ENCODE results near the gene MORC2. TPM values are rescaled to one million over a fixed set of nuclear protein-coding genes. Genes with fewer than 3 reads are reported as not detected.

Gene MORC2
- total and polyA plus RNA-seq, 10 of the 15 experiments (the other 5 are each of a cell fraction or from before 2014, with no cell fraction given) = 1.7 to 16.3 (median 9.0) TPM

DNA sequence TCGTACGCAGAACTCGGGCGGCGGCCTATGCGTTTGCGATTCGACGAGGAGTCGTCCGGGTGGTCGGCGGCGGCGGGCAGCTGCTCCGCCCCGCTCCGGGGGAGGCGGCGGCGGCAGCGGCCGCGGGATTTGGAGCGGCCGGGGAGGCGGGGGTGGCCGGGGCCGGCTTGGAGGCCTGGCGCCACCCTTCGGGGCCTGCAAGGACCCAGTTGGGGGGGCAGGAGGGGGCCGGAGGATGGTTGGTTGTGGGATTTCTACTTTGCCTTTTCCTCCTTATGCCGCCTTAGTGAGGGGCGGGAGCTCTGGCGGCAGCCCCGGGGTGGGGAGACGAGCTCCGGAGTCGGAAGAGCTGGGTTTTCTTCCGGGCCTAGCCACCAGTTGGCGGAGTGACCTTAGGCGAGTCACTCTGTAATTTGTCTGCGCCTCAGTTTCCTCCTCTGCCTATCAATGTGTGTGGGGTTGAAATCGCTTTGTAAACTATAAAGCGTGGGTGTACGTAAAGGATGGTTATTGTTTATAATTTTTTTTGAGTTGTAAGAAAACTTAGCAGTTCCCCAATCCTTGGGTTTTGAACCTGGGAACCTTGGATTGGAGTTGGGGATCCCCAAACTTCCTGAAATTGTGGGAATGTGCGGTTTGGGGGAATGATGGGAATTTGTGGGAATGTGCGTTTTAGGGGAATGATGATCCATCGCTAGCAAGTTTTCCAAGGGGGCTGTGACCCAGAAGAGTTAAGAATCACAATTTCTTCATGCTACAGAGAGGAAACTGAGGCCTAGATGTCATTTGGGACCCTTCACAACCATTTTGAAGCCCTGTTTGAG is 1.2 kb upstream of the MORC2 start (continued):
- TF ChIP-seq ZNF24 (IDR thresholded peaks at IDR 0.05) (0 out of 2 replicates have a peak, but pooled peaks have one; percentile 52), EGR1 (IDR thresholded peaks at IDR 0.05; ENCODE audit: borderline replicate concordance in 1 of 2, low read depth in 2 of 2, low read length in 2 of 2) (peak in 1 of 2 experiments; percentile 17; a peak in 1 of 3 replicates), HDAC2 (IDR thresholded peaks at IDR 0.05) (no peak), WRNIP1 (IDR thresholded peaks at IDR 0.05; ENCODE audit: borderline replicate concordance, low read depth, low read length) (no peak), CREB1 (IDR thresholded peaks at IDR 0.05; ENCODE audit: low read depth) (peak; percentile 5; the same call in 1 of the 2 replicates), GABPA (IDR thresholded peaks at IDR 0.05; ENCODE audit: low read depth) (peak; percentile 58; the same call in 1 of the 2 replicates), RBBP5 (conservative IDR thresholded peaks at IDR 0.05) (peak; percentile 75; the same call in 1 of the 2 replicates), IKZF2 (IDR thresholded peaks at IDR 0.05) (peak; percentile 53 to 68; a peak in 2 of 4 replicates), NBN (IDR thresholded peaks at IDR 0.05) (0 out of 2 replicates have a peak, but pooled peaks have one; percentile 23), SUZ12 (IDR thresholded peaks at IDR 0.05; ENCODE audit: unreplicated experiment) (no peak), ZNF217 (IDR thresholded peaks at IDR 0.05) (0 out of 2 replicates have a peak, but pooled peaks have one; percentile 16), HDGF (IDR thresholded peaks at IDR 0.05) (no peak)
- TF ChIP-seq, protein P1, sequence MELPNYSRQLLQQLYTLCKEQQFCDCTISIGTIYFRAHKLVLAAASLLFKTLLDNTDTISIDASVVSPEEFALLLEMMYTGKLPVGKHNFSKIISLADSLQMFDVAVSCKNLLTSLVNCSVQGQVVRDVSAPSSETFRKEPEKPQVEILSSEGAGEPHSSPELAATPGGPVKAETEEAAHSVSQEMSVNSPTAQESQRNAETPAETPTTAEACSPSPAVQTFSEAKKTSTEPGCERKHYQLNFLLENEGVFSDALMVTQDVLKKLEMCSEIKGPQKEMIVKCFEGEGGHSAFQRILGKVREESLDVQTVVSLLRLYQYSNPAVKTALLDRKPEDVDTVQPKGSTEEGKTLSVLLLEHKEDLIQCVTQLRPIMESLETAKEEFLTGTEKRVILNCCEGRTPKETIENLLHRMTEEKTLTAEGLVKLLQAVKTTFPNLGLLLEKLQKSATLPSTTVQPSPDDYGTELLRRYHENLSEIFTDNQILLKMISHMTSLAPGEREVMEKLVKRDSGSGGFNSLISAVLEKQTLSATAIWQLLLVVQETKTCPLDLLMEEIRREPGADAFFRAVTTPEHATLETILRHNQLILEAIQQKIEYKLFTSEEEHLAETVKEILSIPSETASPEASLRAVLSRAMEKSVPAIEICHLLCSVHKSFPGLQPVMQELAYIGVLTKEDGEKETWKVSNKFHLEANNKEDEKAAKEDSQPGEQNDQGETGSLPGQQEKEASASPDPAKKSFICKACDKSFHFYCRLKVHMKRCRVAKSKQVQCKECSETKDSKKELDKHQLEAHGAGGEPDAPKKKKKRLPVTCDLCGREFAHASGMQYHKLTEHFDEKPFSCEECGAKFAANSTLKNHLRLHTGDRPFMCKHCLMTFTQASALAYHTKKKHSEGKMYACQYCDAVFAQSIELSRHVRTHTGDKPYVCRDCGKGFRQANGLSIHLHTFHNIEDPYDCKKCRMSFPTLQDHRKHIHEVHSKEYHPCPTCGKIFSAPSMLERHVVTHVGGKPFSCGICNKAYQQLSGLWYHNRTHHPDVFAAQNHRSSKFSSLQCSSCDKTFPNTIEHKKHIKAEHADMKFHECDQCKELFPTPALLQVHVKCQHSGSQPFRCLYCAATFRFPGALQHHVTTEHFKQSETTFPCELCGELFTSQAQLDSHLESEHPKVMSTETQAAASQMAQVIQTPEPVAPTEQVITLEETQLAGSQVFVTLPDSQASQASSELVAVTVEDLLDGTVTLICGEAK (IDR thresholded peaks at IDR 0.05; ENCODE audit: borderline replicate concordance) = peak; percentile 30; the same call in 1 of the 2 replicates
- TF ChIP-seq, protein P2, sequence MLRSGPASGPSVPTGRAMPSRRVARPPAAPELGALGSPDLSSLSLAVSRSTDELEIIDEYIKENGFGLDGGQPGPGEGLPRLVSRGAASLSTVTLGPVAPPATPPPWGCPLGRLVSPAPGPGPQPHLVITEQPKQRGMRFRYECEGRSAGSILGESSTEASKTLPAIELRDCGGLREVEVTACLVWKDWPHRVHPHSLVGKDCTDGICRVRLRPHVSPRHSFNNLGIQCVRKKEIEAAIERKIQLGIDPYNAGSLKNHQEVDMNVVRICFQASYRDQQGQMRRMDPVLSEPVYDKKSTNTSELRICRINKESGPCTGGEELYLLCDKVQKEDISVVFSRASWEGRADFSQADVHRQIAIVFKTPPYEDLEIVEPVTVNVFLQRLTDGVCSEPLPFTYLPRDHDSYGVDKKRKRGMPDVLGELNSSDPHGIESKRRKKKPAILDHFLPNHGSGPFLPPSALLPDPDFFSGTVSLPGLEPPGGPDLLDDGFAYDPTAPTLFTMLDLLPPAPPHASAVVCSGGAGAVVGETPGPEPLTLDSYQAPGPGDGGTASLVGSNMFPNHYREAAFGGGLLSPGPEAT (IDR thresholded peaks at IDR 0.05; ENCODE audit: low read depth) = peak; percentile 43; the same call in 1 of the 2 replicates
- TF ChIP-seq, protein P3, sequence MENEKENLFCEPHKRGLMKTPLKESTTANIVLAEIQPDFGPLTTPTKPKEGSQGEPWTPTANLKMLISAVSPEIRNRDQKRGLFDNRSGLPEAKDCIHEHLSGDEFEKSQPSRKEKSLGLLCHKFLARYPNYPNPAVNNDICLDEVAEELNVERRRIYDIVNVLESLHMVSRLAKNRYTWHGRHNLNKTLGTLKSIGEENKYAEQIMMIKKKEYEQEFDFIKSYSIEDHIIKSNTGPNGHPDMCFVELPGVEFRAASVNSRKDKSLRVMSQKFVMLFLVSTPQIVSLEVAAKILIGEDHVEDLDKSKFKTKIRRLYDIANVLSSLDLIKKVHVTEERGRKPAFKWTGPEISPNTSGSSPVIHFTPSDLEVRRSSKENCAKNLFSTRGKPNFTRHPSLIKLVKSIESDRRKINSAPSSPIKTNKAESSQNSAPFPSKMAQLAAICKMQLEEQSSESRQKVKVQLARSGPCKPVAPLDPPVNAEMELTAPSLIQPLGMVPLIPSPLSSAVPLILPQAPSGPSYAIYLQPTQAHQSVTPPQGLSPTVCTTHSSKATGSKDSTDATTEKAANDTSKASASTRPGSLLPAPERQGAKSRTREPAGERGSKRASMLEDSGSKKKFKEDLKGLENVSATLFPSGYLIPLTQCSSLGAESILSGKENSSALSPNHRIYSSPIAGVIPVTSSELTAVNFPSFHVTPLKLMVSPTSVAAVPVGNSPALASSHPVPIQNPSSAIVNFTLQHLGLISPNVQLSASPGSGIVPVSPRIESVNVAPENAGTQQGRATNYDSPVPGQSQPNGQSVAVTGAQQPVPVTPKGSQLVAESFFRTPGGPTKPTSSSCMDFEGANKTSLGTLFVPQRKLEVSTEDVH (IDR thresholded peaks at IDR 0.05; ENCODE audit: low read depth, partially characterized antibody) = peak; percentile 41
- TF ChIP-seq, protein P4, sequence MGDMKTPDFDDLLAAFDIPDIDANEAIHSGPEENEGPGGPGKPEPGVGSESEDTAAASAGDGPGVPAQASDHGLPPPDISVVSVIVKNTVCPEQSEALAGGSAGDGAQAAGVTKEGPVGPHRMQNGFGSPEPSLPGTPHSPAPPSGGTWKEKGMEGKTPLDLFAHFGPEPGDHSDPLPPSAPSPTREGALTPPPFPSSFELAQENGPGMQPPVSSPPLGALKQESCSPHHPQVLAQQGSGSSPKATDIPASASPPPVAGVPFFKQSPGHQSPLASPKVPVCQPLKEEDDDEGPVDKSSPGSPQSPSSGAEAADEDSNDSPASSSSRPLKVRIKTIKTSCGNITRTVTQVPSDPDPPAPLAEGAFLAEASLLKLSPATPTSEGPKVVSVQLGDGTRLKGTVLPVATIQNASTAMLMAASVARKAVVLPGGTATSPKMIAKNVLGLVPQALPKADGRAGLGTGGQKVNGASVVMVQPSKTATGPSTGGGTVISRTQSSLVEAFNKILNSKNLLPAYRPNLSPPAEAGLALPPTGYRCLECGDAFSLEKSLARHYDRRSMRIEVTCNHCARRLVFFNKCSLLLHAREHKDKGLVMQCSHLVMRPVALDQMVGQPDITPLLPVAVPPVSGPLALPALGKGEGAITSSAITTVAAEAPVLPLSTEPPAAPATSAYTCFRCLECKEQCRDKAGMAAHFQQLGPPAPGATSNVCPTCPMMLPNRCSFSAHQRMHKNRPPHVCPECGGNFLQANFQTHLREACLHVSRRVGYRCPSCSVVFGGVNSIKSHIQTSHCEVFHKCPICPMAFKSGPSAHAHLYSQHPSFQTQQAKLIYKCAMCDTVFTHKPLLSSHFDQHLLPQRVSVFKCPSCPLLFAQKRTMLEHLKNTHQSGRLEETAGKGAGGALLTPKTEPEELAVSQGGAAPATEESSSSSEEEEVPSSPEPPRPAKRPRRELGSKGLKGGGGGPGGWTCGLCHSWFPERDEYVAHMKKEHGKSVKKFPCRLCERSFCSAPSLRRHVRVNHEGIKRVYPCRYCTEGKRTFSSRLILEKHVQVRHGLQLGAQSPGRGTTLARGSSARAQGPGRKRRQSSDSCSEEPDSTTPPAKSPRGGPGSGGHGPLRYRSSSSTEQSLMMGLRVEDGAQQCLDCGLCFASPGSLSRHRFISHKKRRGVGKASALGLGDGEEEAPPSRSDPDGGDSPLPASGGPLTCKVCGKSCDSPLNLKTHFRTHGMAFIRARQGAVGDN (IDR thresholded peaks at IDR 0.05) = 0 out of 2 replicates have a peak, but pooled peaks have one; percentile 65

Measured in GM12878 (cell line).